MCF 10A (cell line): ENCODE measurements around the gene CTAGE8. TPM values are rescaled to one million over a fixed set of nuclear protein-coding genes. Genes with fewer than 3 reads are reported as not detected.
"Not testable (repeated sequence)": the region's sequence is repeated elsewhere in the genome, so short reads cannot be mapped to it uniquely, and the experiment has no call there.

Experiments used
- BruUV-seq: library from RNA; stranded (reverse); fragments of 400-500 nt; replicated peaks from 2 replicates; lab custom pipeline; 2021; lab: Mats Ljungman, UMichigan
- CTCF ChIA-PET: fragments of 300-600 bp; sonication (Branson Sonifier 250); formaldehyde crosslinking; extraction: SDS; loops from one replicate; lab custom pipeline; 2021; ENCODE audit warnings: antibody characterized with exemption, inconsistent platforms; lab: Yijun Ruan, JAX
- POLR2A ChIA-PET: fragments of 300-600, 350-650 bp; sonication (Branson Sonifier 250); formaldehyde crosslinking; extraction: SDS; loops from one replicate; lab custom pipeline; 2020; ENCODE audit warnings: antibody characterized with exemption, inconsistent platforms; lab: Yijun Ruan, JAX
- DNase-seq: peaks from one replicate; pipeline ENCODE4 v3.0.0-alpha.2; 2018; ENCODE audit not compliant: unreplicated experiment
- H3K27ac Mint-ChIP-seq: one replicate; pipeline ENCODE4 v1.8.0; 2022; ENCODE audit warnings: mild to moderate bottlenecking, low read depth, mixed read lengths; ENCODE audit not compliant: unreplicated experiment
- H3K27me3 Mint-ChIP-seq: one replicate; pipeline ENCODE4 v1.8.0; 2022; ENCODE audit warnings: mixed read lengths; ENCODE audit not compliant: insufficient read depth, unreplicated experiment
- H3K36me3 Mint-ChIP-seq: one replicate; pipeline ENCODE4 v1.8.0; 2022; ENCODE audit warnings: mild to moderate bottlenecking, moderate library complexity, mixed read lengths; ENCODE audit not compliant: insufficient read depth, unreplicated experiment
- H3K4me1 Mint-ChIP-seq: one replicate; pipeline ENCODE4 v1.8.0; 2022; ENCODE audit warnings: mixed read lengths; ENCODE audit not compliant: insufficient read depth, unreplicated experiment
- H3K4me3 Mint-ChIP-seq: one replicate; pipeline ENCODE4 v1.8.0; 2022; ENCODE audit warnings: mild to moderate bottlenecking, moderate library complexity, mixed read lengths; ENCODE audit not compliant: unreplicated experiment
- H3K9me3 Mint-ChIP-seq: one replicate; pipeline ENCODE4 v1.8.0; 2022; ENCODE audit warnings: mixed read lengths; ENCODE audit not compliant: unreplicated experiment
- CTCF ChIP-seq: fragments of 200-600 bp; IDR thresholded peaks from one replicate; pipeline ENCODE4 v1.8.0; 2022; ENCODE audit warnings: antibody characterized with exemption, mild to moderate bottlenecking; ENCODE audit not compliant: unreplicated experiment
- intact Hi-C: fragments of 100-400 bp; cut with micrococcal nuclease; formaldehyde crosslinking; loops from 2 replicates; pipeline ENCODE4 v1.14.1; 2022
- total RNA-seq: library from RNA; stranded (reverse); gene quantifications from 2 replicates; pipeline ENCODE4 v1.2.3, GENCODE V29; 2022

Gene CTAGE8
- total RNA-seq, 1 experiment from 2014 or later: 0.96 TPM

GRCh38 chr7:144264692-144265091 lies 4.4 kb downstream of the CTAGE8 start, which contains the start of gene OR2A7:
Gene OR2A7 (minus strand): TSS chr7:144264792. CDS start chr7:144259628, 5,164 bp downstream.
- CTCF ChIA-PET, H3K27me3 Mint-ChIP-seq, POLR2A ChIA-PET, intact Hi-C loops, H3K4me1 Mint-ChIP-seq, H3K36me3 Mint-ChIP-seq, H3K4me3 Mint-ChIP-seq, H3K9me3 Mint-ChIP-seq, BruUV-seq, DNase-seq, H3K27ac Mint-ChIP-seq: not testable (repeated sequence)

- BruUV-seq, H3K27ac Mint-ChIP-seq, POLR2A ChIA-PET, intact Hi-C loops, H3K27me3 Mint-ChIP-seq, DNase-seq, H3K4me1 Mint-ChIP-seq, H3K4me3 Mint-ChIP-seq, CTCF ChIA-PET, H3K9me3 Mint-ChIP-seq, H3K36me3 Mint-ChIP-seq: not testable (repeated sequence)
Observed at GRCh38 chr7:144262128-144262527, 7.0 kb downstream of the CTAGE8 start.

- DNase-seq, H3K4me3 Mint-ChIP-seq, intact Hi-C loops, H3K27ac Mint-ChIP-seq, H3K27me3 Mint-ChIP-seq, BruUV-seq, H3K36me3 Mint-ChIP-seq, H3K4me1 Mint-ChIP-seq, H3K9me3 Mint-ChIP-seq, POLR2A ChIA-PET, CTCF ChIA-PET: not testable (repeated sequence)
Observed at GRCh38 chr7:144259067-144259466, 10.0 kb downstream of the CTAGE8 start.

- POLR2A ChIA-PET: no interaction called here
- Mint-ChIP-seq H3K9me3 (no peaks in the 10 kb centered on the region), H3K27ac (peak overlapping the region; percentile 35), H3K27me3 (no peaks in the 10 kb centered on the region), H3K4me3 (no peak overlapping the region), H3K36me3 (no peaks in the 10 kb centered on the region), H3K4me1 (no peaks in the 10 kb centered on the region)
- no TSS peak for BruUV-seq
- peak; percentile 79 for DNase-seq
- intact Hi-C loops: no loop called here
- CTCF ChIA-PET: no interaction called here
- no peak for TF ChIP-seq CTCF
Observed at GRCh38 chr7:144256112-144256511, 13.0 kb downstream of the CTAGE8 start.

GRCh38 chr7:144255471-144255897 lies 13.6 kb downstream of the CTAGE8 start:
- no peak for TF ChIP-seq CTCF
- CTCF ChIA-PET: interaction anchor here (0.6 kb wide), 1 partner anchor 1177 kb away, joined by 3 read pairs; no protein-coding TSS in a partner anchor
- Mint-ChIP-seq H3K27ac (no peak overlapping the region), H3K9me3 (no peaks in the 10 kb centered on the region), H3K4me1 (no peaks in the 10 kb centered on the region), H3K27me3 (no peaks in the 10 kb centered on the region), H3K4me3 (no peak overlapping the region), H3K36me3 (no peaks in the 10 kb centered on the region)
- no TSS peak for BruUV-seq
- DNase-seq: peak; percentile 1
- POLR2A ChIA-PET: interaction anchor here (0.6 kb wide), 1 partner anchor 1984 kb away, joined by 3 read pairs; no protein-coding TSS in a partner anchor
- intact Hi-C loops: no loop called here

- intact Hi-C loops, POLR2A ChIA-PET, CTCF ChIA-PET, DNase-seq, H3K27ac Mint-ChIP-seq, BruUV-seq, H3K4me1 Mint-ChIP-seq, H3K4me3 Mint-ChIP-seq, H3K36me3 Mint-ChIP-seq, H3K9me3 Mint-ChIP-seq, H3K27me3 Mint-ChIP-seq: not testable (repeated sequence)
Observed at GRCh38 chr7:144252307-144252706, 16.8 kb downstream of the CTAGE8 start.

GRCh38 chr7:144247674-144248330 lies 21.3 kb downstream of the CTAGE8 start:
- intact Hi-C loops, H3K9me3 Mint-ChIP-seq, DNase-seq, H3K4me3 Mint-ChIP-seq, POLR2A ChIA-PET, H3K27ac Mint-ChIP-seq, H3K27me3 Mint-ChIP-seq, H3K36me3 Mint-ChIP-seq, H3K4me1 Mint-ChIP-seq, BruUV-seq, CTCF ChIA-PET: not testable (repeated sequence)

GRCh38 chr7:144246967-144247366 lies 22.1 kb downstream of the CTAGE8 start:
- H3K9me3 Mint-ChIP-seq, H3K27ac Mint-ChIP-seq, H3K4me3 Mint-ChIP-seq, POLR2A ChIA-PET, H3K27me3 Mint-ChIP-seq, BruUV-seq, H3K4me1 Mint-ChIP-seq, DNase-seq, intact Hi-C loops, H3K36me3 Mint-ChIP-seq, CTCF ChIA-PET: not testable (repeated sequence)
